ENCODE data around the gene ELP5. TPM values are rescaled to one million over a fixed set of nuclear protein-coding genes. Genes with fewer than 3 reads are reported as not detected.

ELP5 gene
- polyA plus RNA-seq, 4 donors, result 43.7 to 61.9 (median 50.9) TPM

DNA sequence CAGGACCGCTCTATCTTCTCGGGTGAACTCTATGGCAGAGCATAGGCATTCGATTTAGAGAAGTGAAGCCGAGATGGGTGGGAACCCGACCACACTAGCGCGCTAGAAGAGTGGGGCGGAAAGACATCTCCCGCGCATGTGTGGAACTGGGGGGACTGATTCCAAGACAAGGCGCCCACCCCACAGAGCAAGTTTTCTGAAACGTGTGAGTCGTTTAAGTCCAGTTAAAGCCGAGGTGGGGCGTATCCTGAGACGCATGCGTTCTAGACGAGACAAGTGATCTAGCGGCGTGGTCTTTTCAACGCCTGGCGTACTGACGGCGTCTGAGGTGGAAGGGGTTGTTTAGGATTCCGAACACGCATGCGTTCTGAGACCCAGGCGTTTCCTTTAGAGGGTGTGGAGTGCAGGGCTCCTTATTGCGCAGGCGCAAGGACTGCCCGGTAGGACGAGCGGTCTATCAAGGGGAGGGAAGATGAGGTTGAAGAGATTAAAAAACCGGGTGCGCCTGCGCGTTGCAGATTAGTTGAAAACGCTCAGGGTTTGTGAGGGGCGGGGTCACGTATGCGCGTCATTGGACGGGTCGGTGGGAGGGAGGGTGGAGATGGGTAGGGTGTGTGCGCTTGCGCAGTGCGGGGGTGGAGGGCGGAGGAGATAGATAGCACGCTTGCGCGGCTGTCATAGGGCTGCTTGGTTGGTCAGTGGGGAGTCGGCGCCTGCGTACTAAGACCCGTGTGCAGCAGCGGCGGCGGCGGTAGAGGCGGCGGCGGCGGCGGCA is 55.1 kb downstream of the ELP5 start, which contains the start of gene EIF5A:
Gene EIF5A (plus strand): TSS at position 718 of the 775 bp plus-strand sequence. CDS start 2,008 bp downstream, outside the sequence.
- peak; percentile 99 to 100 (median 100) for DNase-seq (ENCODE audit: low read depth in 4 of 4, low spot score in 2 of 4)

DNA sequence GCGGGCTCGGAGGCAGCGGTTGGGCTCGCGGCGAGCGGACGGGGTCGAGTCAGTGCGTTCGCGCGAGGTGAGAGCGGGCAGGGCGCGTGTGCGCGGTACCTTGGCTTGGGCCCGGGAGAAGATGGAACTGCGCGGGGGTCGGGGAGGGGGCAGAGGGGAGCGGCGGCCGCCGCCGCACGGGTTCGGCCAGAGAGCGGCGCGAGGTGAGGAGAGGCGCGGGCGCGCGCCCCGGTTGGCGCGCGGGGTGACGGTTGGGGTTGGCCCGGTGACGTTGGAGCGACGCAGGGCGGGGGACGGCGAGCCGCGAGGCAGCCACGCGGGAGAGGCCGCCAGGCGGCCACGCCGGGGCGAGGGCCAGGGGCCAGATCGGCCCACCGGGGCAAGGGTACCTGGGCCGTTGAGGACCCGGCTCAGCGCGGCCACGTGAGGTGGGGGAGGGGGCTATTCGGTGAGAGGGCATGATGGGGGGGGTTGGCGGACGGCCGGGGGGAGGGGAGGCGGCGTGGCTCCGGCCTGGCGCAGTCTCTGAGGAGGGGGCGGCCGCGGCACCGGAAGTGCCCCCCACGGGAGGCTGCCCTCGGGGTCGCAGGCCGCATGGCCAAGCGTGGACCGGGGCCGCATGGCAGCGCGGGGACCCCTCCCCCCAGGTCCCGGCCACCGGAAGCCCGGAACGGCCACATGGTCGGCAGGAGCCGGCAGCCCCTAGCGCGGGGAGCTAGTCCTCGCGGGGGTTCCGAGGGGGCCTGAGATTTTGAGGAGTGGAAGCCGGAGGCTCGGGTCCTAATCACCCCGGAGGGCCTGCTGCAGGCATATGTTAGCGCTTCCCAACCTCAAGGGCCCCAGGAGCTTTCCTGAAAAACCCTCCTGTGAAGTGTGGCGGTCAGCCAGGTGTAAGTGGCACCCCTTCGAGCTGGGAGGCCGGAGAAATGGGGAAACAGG is 55.9 kb downstream of the ELP5 start:
- no peak for DNase-seq (ENCODE audit: low read depth in 4 of 4, low spot score in 2 of 4)

GRCh38 chr17:7308625-7309433 is 56.8 kb downstream of the ELP5 start:
- peak in 1 of 4 donors; percentile 66 for DNase-seq (ENCODE audit: low read depth in 4 of 4, low spot score in 2 of 4)

Other genes starting within 250 kb of the ELP5 start
- gene RNASEK, start 239.6 kb upstream of the ELP5 start, polyA plus RNA-seq (ENCODE audit: insufficient read length in 4 of 4), result 100 to 1,000 TPM; 160 to 224 (median 185) TPM
- gene BCL6B, start 229.2 kb upstream of the ELP5 start, polyA plus RNA-seq (ENCODE audit: insufficient read length in 4 of 4), result 10 to 100 TPM; 21.3 to 27.0 (median 24.7) TPM
- 1 to 10 TPM; 2.9 to 4.8 (median 3.5) TPM for gene SLC16A13, start 216.2 kb upstream of the ELP5 start, polyA plus RNA-seq (ENCODE audit: insufficient read length in 4 of 4)
- gene SLC16A11, start 208.1 kb upstream of the ELP5 start, polyA plus RNA-seq (ENCODE audit: insufficient read length in 4 of 4), result under 1 TPM; 0.31 to 0.71 (median 0.49) TPM
- 1 to 10 TPM; 1.1 to 2.3 (median 1.3) TPM for gene CLEC10A, start 172.0 kb upstream of the ELP5 start, polyA plus RNA-seq (ENCODE audit: insufficient read length in 4 of 4)
- 1 to 10 TPM; 1.1 to 3.2 (median 1.7) TPM for gene ASGR2, start 137.4 kb upstream of the ELP5 start, polyA plus RNA-seq (ENCODE audit: insufficient read length in 4 of 4)
- gene ASGR1, start 72.8 kb upstream of the ELP5 start, polyA plus RNA-seq (ENCODE audit: insufficient read length in 4 of 4), result 10 to 100 TPM in 1 of 4 donors, 1 to 10 TPM in 3; 6.3 to 10.1 (median 8.3) TPM
- 10 to 100 TPM; 21.1 to 53.3 (median 39.1) TPM for gene DLG4, start 32.4 kb upstream of the ELP5 start, polyA plus RNA-seq (ENCODE audit: insufficient read length in 4 of 4)
- gene ACADVL, start 32.3 kb upstream of the ELP5 start, polyA plus RNA-seq (ENCODE audit: insufficient read length in 4 of 4), result 100 to 1,000 TPM; 409 to 581 (median 511) TPM
- gene DVL2, start 17.7 kb upstream of the ELP5 start, polyA plus RNA-seq (ENCODE audit: insufficient read length in 4 of 4), result 10 to 100 TPM; 47.7 to 78.0 (median 62.9) TPM
- gene PHF23, start 12.8 kb upstream of the ELP5 start, polyA plus RNA-seq (ENCODE audit: insufficient read length in 4 of 4), result 10 to 100 TPM; 51.8 to 74.3 (median 60.9) TPM
- gene GABARAP, start 9.8 kb upstream of the ELP5 start, polyA plus RNA-seq (ENCODE audit: insufficient read length in 4 of 4), result 100 to 1,000 TPM; 396 to 619 (median 451) TPM
- 100 to 1,000 TPM; 136 to 149 (median 141) TPM for gene CTDNEP1, start 481 bp upstream of the ELP5 start, polyA plus RNA-seq (ENCODE audit: insufficient read length in 4 of 4)
- gene CLDN7, start 10.3 kb downstream of the ELP5 start, polyA plus RNA-seq (ENCODE audit: insufficient read length in 4 of 4), result 10 to 100 TPM; 47.1 to 59.9 (median 55.1) TPM
- 1 to 10 TPM; 2.2 to 2.8 (median 2.5) TPM for gene SLC2A4, start 29.5 kb downstream of the ELP5 start, polyA plus RNA-seq (ENCODE audit: insufficient read length in 4 of 4)
- 1 to 10 TPM; 2.5 to 5.3 (median 3.1) TPM for gene YBX2, start 42.4 kb downstream of the ELP5 start, polyA plus RNA-seq (ENCODE audit: insufficient read length in 4 of 4)
- gene EIF5A, start 55.4 kb downstream of the ELP5 start, polyA plus RNA-seq (ENCODE audit: insufficient read length in 4 of 4), result 100 to 1,000 TPM; 286 to 397 (median 312) TPM
- 100 to 1,000 TPM in 1 of 4 donors, 10 to 100 TPM in 3; 88.7 to 115 (median 95.8) TPM for gene GPS2, start 63.1 kb downstream of the ELP5 start, polyA plus RNA-seq (ENCODE audit: insufficient read length in 4 of 4)
- 10 to 100 TPM; 25.4 to 39.7 (median 31.4) TPM for gene NEURL4, start 77.1 kb downstream of the ELP5 start, polyA plus RNA-seq (ENCODE audit: insufficient read length in 4 of 4)
- 10 to 100 TPM in 2 of 4 donors, 1 to 10 TPM in 2; 7.3 to 10.9 (median 10.0) TPM for gene ACAP1, start 84.3 kb downstream of the ELP5 start, polyA plus RNA-seq (ENCODE audit: insufficient read length in 4 of 4)
- 10 to 100 TPM; 11.2 to 13.9 (median 12.5) TPM for gene KCTD11, start 99.9 kb downstream of the ELP5 start, polyA plus RNA-seq (ENCODE audit: insufficient read length in 4 of 4)
- gene TMEM95, start 102.9 kb downstream of the ELP5 start, polyA plus RNA-seq (ENCODE audit: insufficient read length in 4 of 4), result not detected
- 1 to 10 TPM; 3.1 to 7.9 (median 5.7) TPM for gene TNK1, start 128.9 kb downstream of the ELP5 start, polyA plus RNA-seq (ENCODE audit: insufficient read length in 4 of 4)
- 10 to 100 TPM; 27.8 to 51.2 (median 41.2) TPM for gene PLSCR3, start 142.3 kb downstream of the ELP5 start, polyA plus RNA-seq (ENCODE audit: insufficient read length in 4 of 4)
- 100 to 1,000 TPM in 1 of 4 donors, 10 to 100 TPM in 3; 82.2 to 108 (median 90.2) TPM for gene TMEM256, start 151.9 kb downstream of the ELP5 start, polyA plus RNA-seq (ENCODE audit: insufficient read length in 4 of 4)
- gene NLGN2, start 155.6 kb downstream of the ELP5 start, polyA plus RNA-seq (ENCODE audit: insufficient read length in 4 of 4), result 10 to 100 TPM; 17.5 to 38.6 (median 30.2) TPM
- gene SPEM1, start 168.1 kb downstream of the ELP5 start, polyA plus RNA-seq (ENCODE audit: insufficient read length in 4 of 4), result not detected
- under 1 TPM in 1 of 4 donors, not detected in 3; 0.06 TPM for gene SPEM2, start 173.4 kb downstream of the ELP5 start, polyA plus RNA-seq (ENCODE audit: insufficient read length in 4 of 4)
- not detected for gene SPEM3, start 176.6 kb downstream of the ELP5 start, polyA plus RNA-seq (ENCODE audit: insufficient read length in 4 of 4)
- 1 to 10 TPM; 3.7 to 5.7 (median 4.8) TPM for gene TMEM102, start 183.2 kb downstream of the ELP5 start, polyA plus RNA-seq (ENCODE audit: insufficient read length in 4 of 4)
- gene FGF11, start 187.3 kb downstream of the ELP5 start, polyA plus RNA-seq (ENCODE audit: insufficient read length in 4 of 4), result 1 to 10 TPM; 6.1 to 6.9 (median 6.4) TPM
- 10 to 100 TPM; 10.3 to 10.8 (median 10.6) TPM for gene CHRNB1, start 192.8 kb downstream of the ELP5 start, polyA plus RNA-seq (ENCODE audit: insufficient read length in 4 of 4)
- gene ZBTB4, start 227.4 kb downstream of the ELP5 start, polyA plus RNA-seq (ENCODE audit: insufficient read length in 4 of 4), result 10 to 100 TPM; 38.6 to 50.6 (median 44.2) TPM
- under 1 TPM in 2 of 4 donors, not detected in 2; 0.46 to 0.72 TPM for gene SLC35G6, start 229.2 kb downstream of the ELP5 start, polyA plus RNA-seq (ENCODE audit: insufficient read length in 4 of 4)
- 100 to 1,000 TPM; 101 to 163 (median 116) TPM for gene POLR2A, start 232.2 kb downstream of the ELP5 start, polyA plus RNA-seq (ENCODE audit: insufficient read length in 4 of 4)